Loucy (cell line): ENCODE measurements around the gene TLR4.

Source experiments
- H2AFZ ChIP-seq: fragments of 200-600 bp; sonication (generic); 2 replicates; pipeline ENCODE4 v1.6.0; 2016; ENCODE audit warnings: antibody characterized with exemption, mild to moderate bottlenecking, low read length, moderate library complexity
- H3F3A ChIP-seq: fragments of 200-600 bp; 2 replicates; pipeline ENCODE4 v1.6.0; 2016; ENCODE audit warnings: antibody characterized with exemption, low read depth, mild to moderate bottlenecking
- H3K27me3 ChIP-seq: fragments of 200-600 bp; sonication (generic); 2 replicates; pipeline ENCODE4 v1.6.1; 2014; ENCODE audit warnings: low read length, mild to moderate bottlenecking; ENCODE audit not compliant: insufficient read depth, poor library complexity, severe bottlenecking
- H3K36me3 ChIP-seq: fragments of 200-600 bp; sonication (generic); 2 replicates; pipeline ENCODE4 v1.6.1; 2016; ENCODE audit warnings: low read length; ENCODE audit not compliant: insufficient read depth
- H3K4me1 ChIP-seq: fragments of 200-600 bp; sonication (generic); 2 replicates; pipeline ENCODE4 v1.5.1; 2014; ENCODE audit warnings: low read length, mild to moderate bottlenecking; ENCODE audit not compliant: insufficient read depth, poor library complexity, severe bottlenecking
- H3K4me2 ChIP-seq: fragments of 200-600 bp; sonication (generic); 2 replicates; pipeline ENCODE4 v1.6.0; 2014; ENCODE audit warnings: antibody characterized with exemption, low read length, low read depth, mild to moderate bottlenecking; ENCODE audit not compliant: poor library complexity, severe bottlenecking
- H3K4me3 ChIP-seq: fragments of 200-600 bp; sonication (generic); 2 replicates; pipeline ENCODE4 v1.5.1; 2014; ENCODE audit warnings: low read length, mild to moderate bottlenecking, mixed read lengths; ENCODE audit not compliant: poor library complexity, severe bottlenecking
- H3K79me2 ChIP-seq: fragments of 200-600 bp; sonication (generic); 2 replicates; pipeline ENCODE4 v1.6.1; 2014; ENCODE audit warnings: low read length; ENCODE audit not compliant: insufficient read depth
- H3K9ac ChIP-seq: fragments of 200-600 bp; sonication (generic); 2 replicates; pipeline ENCODE4 v1.6.0; 2014; ENCODE audit warnings: mild to moderate bottlenecking, low read depth, low read length, moderate library complexity; ENCODE audit not compliant: poor library complexity, severe bottlenecking
- H3K9me2 ChIP-seq: fragments of 200-600 bp; sonication (generic); replicated peaks from 2 replicates; pipeline ENCODE4 v1.6.1; 2016; ENCODE audit warnings: low read depth, low read length, mixed read lengths
- H3K9me3 ChIP-seq: fragments of 200-600 bp; sonication (generic); 2 replicates; pipeline ENCODE4 v1.6.1; 2014; ENCODE audit warnings: mild to moderate bottlenecking, antibody characterized with exemption, low read length, low read depth; ENCODE audit not compliant: insufficient read depth
- H4K20me1 ChIP-seq: fragments of 200-600 bp; sonication (generic); 2 replicates; pipeline ENCODE4 v1.6.0; 2014; ENCODE audit warnings: antibody characterized with exemption, low read length, mild to moderate bottlenecking; ENCODE audit not compliant: insufficient read depth, poor library complexity, severe bottlenecking
- EZH2phosphoT487 ChIP-seq: fragments of 200-600 bp; IDR thresholded peaks from 2 replicates; pipeline ENCODE4 v1.6.1; 2018; ENCODE audit warnings: antibody characterized with exemption, mild to moderate bottlenecking, moderate library complexity, borderline replicate concordance
- TF ChIP-seq, protein P1 (sequence below): fragments of 200-600 bp; sonication (generic); conservative IDR thresholded peaks from 2 replicates; pipeline ENCODE4 v1.5.1; 2014; ENCODE audit warnings: mild to moderate bottlenecking, antibody characterized with exemption, low read length

The TLR4 gene

GRCh38 chr9:117718085-117718484 is 13.9 kb downstream of the TLR4 start:
- Histone ChIP-seq H4K20me1 (no peaks in the 10 kb centered on the region), H3K79me2 (no peaks in the 10 kb centered on the region), H3K4me1 (no peaks in the 10 kb centered on the region), H3K36me3 (no peaks in the 10 kb centered on the region), H3K9me2 (no peaks in the 10 kb centered on the region), H2AFZ (no peak overlapping the region), H3F3A (no peaks in the 10 kb centered on the region), H3K27me3 (no peaks in the 10 kb centered on the region), H3K9ac (no peak overlapping the region), H3K4me3 (no peak overlapping the region), H3K9me3 (no peaks in the 10 kb centered on the region), H3K4me2 (no peak overlapping the region)
- TF ChIP-seq, protein P1, sequence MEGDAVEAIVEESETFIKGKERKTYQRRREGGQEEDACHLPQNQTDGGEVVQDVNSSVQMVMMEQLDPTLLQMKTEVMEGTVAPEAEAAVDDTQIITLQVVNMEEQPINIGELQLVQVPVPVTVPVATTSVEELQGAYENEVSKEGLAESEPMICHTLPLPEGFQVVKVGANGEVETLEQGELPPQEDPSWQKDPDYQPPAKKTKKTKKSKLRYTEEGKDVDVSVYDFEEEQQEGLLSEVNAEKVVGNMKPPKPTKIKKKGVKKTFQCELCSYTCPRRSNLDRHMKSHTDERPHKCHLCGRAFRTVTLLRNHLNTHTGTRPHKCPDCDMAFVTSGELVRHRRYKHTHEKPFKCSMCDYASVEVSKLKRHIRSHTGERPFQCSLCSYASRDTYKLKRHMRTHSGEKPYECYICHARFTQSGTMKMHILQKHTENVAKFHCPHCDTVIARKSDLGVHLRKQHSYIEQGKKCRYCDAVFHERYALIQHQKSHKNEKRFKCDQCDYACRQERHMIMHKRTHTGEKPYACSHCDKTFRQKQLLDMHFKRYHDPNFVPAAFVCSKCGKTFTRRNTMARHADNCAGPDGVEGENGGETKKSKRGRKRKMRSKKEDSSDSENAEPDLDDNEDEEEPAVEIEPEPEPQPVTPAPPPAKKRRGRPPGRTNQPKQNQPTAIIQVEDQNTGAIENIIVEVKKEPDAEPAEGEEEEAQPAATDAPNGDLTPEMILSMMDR, result no peak
- no peak for TF ChIP-seq EZH2phosphoT487

GRCh38 chr9:117718701-117719100 is 14.5 kb downstream of the TLR4 start:
- no peaks in the 10 kb centered on the region for H3K79me2 ChIP-seq
- no peaks in the 10 kb centered on the region for H3K9me3 ChIP-seq
- H3K9me2 ChIP-seq, result no peaks in the 10 kb centered on the region
- no peak overlapping the region for H2AFZ ChIP-seq
- H3F3A ChIP-seq, result no peaks in the 10 kb centered on the region
- TF ChIP-seq, protein P1, result no peak
- TF ChIP-seq EZH2phosphoT487, result no peak
- H3K4me3 ChIP-seq, result no peak overlapping the region
- H3K9ac ChIP-seq, result no peak overlapping the region
- no peaks in the 10 kb centered on the region for H3K36me3 ChIP-seq
- H3K4me1 ChIP-seq, result no peaks in the 10 kb centered on the region
- H3K4me2 ChIP-seq, result no peak overlapping the region
- no peaks in the 10 kb centered on the region for H3K27me3 ChIP-seq
- no peaks in the 10 kb centered on the region for H4K20me1 ChIP-seq

GRCh38 chr9:117719161-117719920 is 15.1 kb downstream of the TLR4 start:
- Histone ChIP-seq H4K20me1 (no peaks in the 10 kb centered on the region), H3K4me1 (no peaks in the 10 kb centered on the region), H3K36me3 (no peaks in the 10 kb centered on the region), H3K9ac (no peak overlapping the region), H3K9me2 (no peaks in the 10 kb centered on the region), H3F3A (no peaks in the 10 kb centered on the region), H3K79me2 (no peaks in the 10 kb centered on the region), H3K9me3 (no peaks in the 10 kb centered on the region), H3K4me2 (no peak overlapping the region), H3K27me3 (no peaks in the 10 kb centered on the region), H3K4me3 (no peak overlapping the region), H2AFZ (no peak overlapping the region)
- no peak for TF ChIP-seq EZH2phosphoT487
- TF ChIP-seq, protein P1, result no peak
